Hematopoietic multipotent progenitor cell treated with erythropoietin and hydrocortisone succinate and interleukin-3 and kit ligand, for 15 days (in vitro differentiated cells): ENCODE results near the gene DENND1C.

Source experiments
- DNase-seq: peaks from one replicate; pipeline ENCODE4 v3.0.0-alpha.2; 2015; ENCODE audit warnings: low spot score

The DENND1C gene

GRCh38 chr19:6424195-6424938 is 57.2 kb downstream of the DENND1C start, which contains the start of gene KHSRP:
TSS of gene KHSRP (minus strand) at chr19:6424811. CDS start at chr19:6424701, 110 bp downstream.
- no peak for DNase-seq

DNA sequence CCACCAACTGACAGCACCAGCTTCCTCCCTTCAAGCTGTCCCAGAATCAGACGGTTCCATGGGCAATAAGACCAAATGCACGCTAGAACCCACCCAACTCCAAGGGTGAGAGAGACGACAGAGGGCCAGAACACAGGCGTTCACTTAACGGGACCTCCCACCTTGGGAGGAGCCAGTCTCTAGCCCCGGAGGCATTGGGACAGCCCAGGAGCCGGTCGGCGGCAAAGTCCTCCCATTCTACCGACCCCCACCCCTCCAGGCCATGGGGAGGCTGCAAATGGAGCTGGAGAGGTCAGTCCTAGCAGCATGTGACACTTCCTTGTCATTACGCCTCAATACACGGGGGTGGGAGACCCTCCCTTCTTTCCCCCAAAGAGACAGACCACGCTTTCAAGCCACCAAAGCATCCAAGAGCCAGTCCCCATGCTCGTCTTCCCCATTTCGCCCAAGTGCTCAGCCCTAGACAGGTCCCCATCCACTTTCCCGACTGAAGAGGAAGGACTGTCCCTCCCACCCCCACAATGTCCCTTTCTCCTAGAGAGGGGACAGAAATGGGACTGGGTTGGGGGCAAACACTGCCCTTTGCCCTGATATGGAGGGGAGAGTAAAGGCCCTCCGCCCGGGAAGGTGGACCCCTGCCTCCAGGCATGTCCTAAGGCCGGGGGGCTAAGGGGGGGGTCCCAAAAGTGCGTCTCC is 57.9 kb downstream of the DENND1C start:
- DNase-seq = peak; percentile 50

GRCh38 chr19:6421075-6422014 is 60.2 kb downstream of the DENND1C start:
- DNase-seq = no peak

DNA sequence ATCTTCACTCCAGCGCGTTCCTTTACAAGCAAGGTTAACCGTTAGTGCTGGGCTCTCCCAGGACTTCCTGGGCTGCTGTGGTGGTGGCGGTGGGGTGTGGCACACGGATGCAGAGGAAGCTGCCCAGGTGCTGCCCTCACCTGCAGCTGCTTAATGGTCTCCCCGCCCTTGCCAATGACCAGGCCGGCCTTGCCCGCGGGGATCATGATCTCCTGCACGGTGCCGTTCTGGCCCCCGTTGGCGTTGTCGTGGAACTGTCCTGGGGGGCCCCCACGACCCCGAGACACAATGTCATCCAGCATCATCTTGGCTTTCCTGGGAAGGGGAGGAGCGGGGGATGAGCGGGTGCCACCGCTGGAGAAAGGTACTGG is 63.0 kb downstream of the DENND1C start:
- DNase-seq = no peak

DNA sequence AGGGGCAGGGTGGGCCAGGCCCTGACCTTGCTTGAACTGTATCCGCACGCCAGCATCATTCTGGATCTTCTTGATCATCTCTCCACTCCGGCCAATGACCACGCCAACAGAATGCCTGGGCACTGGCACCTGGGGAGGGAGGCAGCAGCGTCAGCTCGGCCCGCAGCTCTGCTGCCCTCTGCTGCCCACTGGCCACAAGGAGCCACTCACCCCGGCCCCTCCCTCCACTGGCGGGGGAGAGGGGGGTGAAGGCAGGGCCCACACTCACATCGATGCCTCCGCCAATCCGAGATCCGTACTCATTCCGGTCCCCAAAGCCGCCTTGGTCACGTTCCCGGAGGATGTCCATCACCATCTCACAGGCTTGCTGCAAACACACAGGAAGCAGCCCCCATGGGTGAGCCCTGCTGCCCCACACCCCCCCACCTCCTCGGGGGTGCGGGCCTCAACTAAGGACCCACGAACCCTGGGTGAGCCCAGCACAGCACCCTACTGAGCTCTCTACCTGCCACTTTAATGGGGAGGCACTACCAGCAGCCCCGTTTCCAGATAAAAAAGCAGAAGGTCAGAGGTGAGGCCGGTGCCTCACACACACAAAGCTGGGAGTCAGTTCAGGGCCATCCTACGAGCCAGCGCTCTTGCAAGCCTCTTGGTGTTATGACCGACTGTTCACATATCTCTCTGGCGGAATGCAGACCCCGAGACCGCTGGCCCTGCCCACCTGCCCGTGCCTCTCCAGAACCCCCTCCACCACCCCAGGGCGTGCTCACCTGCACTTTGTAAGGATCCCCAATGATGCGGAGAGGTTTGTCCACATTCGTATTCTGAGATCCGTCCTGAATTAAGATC is 63.6 kb downstream of the DENND1C start:
- no peak for DNase-seq
